GM21723 (cell line): ENCODE data around the gene LCT.
A peak's percentile ranks its signal among the peaks of the same experiment; 100 is the strongest.
"Not testable (repeated sequence)": the region's sequence is repeated elsewhere in the genome, so short reads cannot be mapped to it uniquely, and the experiment has no call there.

ENCODE experiments used
- ATAC-seq: cut with Tn5 transposase; IDR thresholded peaks from one replicate; pipeline ENCODE4 v1.9.1; 2021; ENCODE audit warnings: mild to moderate bottlenecking, moderate library complexity; ENCODE audit not compliant: unreplicated experiment

Gene LCT

DNA sequence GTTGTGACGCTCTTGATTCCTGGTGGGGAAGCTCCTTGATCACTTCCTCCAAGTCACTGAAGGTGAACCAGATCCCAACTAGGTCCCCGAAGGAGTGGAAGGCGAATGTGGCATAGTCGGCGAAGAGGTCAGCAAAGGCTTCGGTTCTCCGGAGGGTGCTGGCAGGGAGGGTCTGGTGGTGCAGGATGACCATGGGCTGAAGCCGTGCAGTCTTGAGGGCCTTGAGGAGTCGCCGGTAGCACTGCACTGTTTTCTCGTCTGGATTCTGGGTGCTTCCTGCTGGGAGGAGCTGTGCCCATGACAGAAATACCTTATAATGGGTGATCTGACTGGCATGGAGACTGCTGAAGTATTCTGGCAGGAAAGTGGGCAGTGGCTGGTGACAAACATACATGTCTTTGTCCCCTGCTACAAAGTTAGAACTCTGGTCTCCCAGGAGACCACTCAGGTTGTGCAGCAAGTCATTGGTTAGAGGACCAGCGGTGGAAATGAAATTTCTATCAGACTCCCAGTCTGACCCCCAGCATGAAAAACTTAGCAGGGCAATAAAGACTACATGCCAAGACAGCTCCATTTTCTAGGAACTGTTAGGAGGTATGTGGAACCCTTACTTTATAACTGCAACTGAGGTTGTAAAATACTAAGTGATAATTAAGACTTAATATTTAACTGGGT lies at the start of gene LCT:
LCT (minus strand) TSS at position 589 of the 675 bp plus-strand sequence; CDS start at position 574, 15 bp downstream.
- ATAC-seq = no peak

GRCh38 chr2:135885709-135886108 lies 48.7 kb upstream of the LCT start:
- ATAC-seq = no peak

GRCh38 chr2:135882415-135882814 lies 45.4 kb upstream of the LCT start:
- no peak for ATAC-seq

- not testable (repeated sequence) for ATAC-seq
Measured at GRCh38 chr2:135876770-135877169, 39.8 kb upstream of the LCT start.

- ATAC-seq = peak; percentile 89
Measured at GRCh38 chr2:135876066-135876711, 39.2 kb upstream of the LCT start, which contains the start of gene MCM6. Gene MCM6, minus strand, starts transcription at chr2:135876443. Its CDS starts 78 bp downstream, at chr2:135876365.

DNA sequence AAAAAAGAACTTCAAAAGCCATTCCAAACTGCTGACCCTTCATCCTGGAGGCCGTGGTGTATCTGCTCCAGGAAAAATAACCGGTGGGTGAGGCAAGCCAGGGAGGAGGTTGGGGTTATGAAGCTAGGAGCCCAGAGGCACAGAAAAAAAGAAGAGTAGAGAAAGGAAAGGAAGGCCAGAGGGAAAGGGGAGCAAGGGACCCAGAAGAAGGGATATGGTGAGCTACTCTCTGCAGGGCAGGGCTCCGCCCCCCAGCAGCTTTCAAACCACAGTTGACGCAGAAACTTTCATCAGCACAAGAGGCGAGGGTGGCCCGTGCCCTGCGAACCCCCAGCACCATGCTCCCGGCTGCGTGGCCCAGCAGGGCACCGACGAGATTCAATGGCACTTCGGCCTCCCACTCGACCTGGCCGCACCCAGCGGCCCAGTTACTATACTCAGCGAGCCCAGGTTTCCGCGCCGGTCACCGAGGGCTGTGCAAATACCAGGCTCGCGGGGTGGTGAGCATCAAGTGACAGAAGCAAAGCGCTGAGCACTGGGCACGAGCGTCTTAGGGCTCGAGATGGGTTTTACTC lies 38.6 kb upstream of the LCT start:
- peak; percentile 62 for ATAC-seq

DNA sequence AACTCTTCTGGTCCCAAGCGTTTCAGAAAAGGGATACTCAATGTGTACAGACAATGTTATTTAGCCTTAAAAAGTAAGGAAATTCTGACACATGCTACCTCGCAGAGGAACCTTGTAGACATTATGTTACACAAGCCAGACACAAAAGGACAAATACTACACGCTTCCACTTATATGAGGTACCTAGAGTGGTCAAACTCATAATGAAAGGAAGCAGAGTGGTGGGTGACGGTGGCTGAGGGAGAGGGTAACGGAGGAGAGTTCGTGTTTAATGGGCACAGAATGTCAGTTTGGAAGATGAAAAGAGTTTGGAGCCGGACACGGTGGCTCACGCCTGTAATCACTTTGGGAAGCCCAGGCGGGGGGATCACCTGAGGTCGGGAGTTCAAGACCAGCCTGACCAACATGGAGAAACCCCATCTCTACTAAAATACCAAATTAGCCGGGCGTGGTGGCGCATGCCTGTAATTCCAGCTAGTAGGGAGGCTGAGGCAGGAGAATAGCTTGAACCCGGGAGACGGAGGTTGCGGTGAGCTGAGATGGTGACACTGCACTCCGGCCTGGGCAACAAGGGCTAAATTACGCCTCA lies 37.9 kb upstream of the LCT start:
- no peak for ATAC-seq

DNA sequence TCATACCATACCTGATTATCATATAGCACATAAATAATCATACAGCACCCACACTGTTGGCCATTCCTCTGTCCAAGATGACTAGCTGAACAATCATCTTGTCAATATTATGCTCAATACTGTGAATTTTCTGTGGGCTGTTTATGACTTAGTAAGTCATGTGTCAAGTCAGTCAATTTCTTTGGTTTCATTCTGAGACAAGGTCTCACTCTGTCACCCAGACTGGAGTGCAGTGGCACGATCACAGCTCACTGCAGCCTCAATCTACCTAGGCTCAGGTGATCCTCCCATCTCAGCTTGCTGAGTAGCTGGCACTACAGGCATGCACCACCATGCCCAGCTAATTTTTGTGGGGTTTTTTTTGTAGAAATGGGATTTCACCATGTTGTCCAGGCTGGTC lies 33.6 kb upstream of the LCT start:
- peak; percentile 63 for ATAC-seq

DNA sequence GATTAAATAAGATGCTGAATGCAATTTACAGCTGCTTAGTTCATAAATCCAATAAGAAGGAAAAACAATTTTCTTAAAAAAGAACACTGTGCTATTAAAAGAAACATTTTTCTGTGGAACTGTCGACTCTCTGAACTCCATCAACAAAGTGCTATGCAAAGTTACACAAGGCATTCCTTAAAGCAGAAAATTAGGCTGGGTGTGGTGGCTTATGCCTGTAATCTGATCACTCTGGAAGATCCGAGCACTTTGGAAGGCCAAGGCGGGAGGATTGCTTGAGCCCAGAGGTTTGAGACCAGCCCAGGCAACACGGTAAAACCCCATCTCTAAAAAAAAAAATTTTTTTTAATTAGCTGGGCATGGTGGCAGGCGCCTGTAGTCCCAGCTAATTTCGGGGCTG lies 26.2 kb upstream of the LCT start:
- no peak for ATAC-seq

DNA sequence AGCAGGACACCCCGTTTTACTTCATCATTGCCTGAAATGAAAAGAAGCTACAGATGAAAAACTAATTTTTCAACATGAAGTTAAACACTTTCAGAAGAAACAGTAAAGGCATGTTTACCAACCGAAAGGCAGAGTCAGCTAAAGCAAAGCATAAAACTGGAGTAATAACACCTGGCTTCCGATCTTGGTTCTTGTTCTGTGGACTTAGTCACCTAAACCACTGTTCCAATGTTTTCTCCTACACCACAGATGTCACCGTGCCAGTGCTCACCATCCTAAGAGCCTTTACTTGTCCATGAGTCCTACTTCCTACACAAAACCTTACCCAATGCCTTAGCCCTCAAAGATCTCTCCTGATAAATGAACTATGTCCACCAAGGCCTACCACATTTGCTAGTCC lies 25.7 kb upstream of the LCT start:
- ATAC-seq = no peak

DNA sequence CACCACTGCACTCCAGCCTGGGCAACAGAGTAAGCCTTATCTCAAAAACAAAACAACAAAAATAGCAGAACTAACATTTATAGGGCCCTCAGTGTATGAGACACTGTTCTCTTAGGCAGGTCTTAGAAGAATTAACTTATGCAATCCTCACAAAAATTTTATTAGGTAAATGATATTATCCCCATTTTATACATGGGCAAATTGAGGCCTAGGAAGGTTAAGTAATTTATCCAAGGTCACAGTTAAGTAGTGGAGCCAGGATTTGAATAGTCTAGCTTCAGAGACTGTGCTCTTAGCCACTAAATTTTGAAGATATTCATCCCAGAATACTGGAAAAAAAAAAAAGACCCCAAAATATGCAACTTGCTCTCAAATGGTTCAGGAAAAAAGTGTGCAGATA lies 16.4 kb upstream of the LCT start:
- no peak for ATAC-seq

- ATAC-seq = no peak
Measured at GRCh38 chr2:135851858-135852257, 14.9 kb upstream of the LCT start.

GRCh38 chr2:135850892-135851668 lies 14.1 kb upstream of the LCT start:
- no peak for ATAC-seq

DNA sequence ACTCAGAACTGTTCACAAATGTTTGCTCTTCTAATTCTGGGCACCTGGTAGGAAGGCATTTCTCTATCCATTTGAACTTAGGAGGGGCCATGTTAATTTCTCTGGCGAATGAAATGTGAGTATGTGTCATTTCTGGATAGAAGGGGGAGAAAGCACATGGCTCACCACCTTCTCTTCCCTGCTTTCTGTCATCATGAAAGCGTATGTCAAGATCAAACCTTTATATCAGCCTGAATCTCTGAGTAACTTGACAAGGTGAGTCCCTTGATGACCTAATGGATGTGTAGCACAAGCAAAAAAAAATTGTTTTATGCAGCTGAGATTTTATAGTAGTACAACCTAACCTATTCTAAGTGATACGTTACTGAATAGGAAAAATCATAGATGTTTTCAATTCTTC lies 12.1 kb upstream of the LCT start:
- ATAC-seq = no peak

GRCh38 chr2:135845997-135846396 lies 9.0 kb upstream of the LCT start:
- no peak for ATAC-seq

- ATAC-seq = no peak
Measured at GRCh38 chr2:135845257-135845656, 8.3 kb upstream of the LCT start.

DNA sequence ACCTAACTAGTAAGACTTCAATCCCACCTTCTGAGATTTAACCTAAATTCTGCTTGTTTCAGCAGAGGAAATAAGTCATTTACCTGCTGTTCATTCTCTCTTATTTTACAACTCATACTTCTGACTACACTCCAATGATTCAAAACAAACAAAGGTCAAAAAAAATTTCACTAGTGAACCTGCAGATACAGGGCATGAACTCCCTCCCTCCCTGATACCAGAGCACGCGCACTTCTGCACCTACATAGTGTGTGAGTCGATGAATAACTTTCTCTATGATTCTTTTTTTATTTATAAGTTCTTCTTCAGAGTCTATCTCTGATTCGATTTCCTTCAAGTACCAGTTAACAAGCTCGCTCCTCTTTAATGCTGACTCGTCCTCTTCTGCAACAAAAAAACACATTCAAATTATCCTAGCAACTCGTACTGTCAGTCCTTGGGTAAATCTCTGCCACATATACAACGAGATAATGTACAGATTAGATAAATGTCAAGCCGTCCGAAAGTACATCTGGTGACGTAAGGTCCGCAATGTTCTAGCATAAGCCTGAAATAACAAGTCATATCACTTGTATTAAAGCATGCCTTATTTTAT lies 7.4 kb upstream of the LCT start:
- ATAC-seq = no peak

DNA sequence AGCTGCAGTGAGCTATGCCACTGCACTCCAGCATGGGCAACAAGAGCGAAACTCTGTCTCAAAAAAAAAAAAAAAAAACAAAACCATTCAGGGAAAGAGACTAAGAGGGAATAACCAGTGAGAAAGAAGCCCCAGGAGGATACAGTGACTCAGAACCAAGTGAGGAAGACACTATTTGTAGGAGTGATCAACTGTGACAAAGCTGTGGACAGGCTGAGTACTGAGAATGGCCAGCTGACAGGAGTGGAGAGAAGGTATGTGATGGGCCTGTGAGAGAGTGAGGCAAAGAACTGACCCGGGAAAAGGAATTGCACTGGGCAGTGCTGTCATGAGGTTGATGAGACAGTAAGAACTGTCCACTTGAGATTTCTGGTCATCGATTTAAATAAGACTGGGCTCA lies 6.7 kb upstream of the LCT start:
- no peak for ATAC-seq

GRCh38 chr2:135840601-135841000 lies 3.6 kb upstream of the LCT start:
- ATAC-seq = no peak

DNA sequence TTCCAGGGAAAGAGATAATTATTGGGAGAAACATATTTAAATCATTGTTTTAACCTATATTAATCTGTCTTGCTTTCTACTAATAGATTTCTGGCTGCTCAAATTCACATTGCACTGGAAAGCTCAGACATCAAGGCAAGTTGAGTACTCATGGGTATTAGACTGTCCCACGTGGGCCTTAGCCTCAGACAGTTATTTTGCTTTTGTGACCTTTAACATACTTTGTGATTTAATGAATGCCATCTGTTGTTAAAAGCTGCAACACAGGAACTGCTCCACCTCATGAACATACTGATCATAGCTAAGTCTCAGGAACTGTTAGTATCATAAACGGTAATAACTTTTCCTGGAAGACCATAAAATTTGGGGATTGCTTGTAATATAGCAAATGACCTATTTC lies 2.7 kb upstream of the LCT start:
- no peak for ATAC-seq

- no peak for ATAC-seq
Measured at GRCh38 chr2:135838502-135838901, 1.5 kb upstream of the LCT start.
